ENCODE measurements around the gene FOXL3.
"Not testable (repeated sequence)": the region's sequence is repeated elsewhere in the genome, so short reads cannot be mapped to it uniquely, and the experiment has no call there.

FOXL3 gene

DNA sequence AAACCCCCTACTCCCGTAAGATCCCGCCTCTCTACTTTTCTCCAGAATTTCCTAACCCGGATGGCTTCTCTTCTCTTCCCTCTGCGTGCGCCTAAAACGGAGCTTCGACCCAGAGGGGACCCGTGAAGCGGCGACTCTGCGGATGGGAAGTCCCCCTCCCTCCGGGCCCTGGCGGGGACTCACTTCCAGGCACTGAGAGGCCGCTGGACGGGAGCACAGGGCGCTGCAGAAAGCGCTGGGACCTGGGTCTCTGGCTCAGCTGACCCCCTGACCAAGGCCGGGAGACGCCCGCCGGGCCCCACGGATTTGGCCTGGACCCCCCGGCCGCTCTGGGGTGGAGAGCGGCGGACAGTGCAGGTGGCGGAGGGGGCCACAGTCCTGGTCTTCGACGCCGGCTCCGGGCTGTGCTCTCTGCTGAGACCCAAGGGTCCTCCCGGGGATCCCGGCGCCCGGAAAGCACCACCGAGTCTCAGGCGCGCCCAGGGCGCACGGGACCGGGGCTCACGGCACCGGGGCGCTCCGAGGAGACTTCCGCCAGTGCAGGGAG lies 688 bp upstream of the FOXL3 start:
- DNase-seq (ENCODE audit: low read depth in 2 of 2): no peak

DNA sequence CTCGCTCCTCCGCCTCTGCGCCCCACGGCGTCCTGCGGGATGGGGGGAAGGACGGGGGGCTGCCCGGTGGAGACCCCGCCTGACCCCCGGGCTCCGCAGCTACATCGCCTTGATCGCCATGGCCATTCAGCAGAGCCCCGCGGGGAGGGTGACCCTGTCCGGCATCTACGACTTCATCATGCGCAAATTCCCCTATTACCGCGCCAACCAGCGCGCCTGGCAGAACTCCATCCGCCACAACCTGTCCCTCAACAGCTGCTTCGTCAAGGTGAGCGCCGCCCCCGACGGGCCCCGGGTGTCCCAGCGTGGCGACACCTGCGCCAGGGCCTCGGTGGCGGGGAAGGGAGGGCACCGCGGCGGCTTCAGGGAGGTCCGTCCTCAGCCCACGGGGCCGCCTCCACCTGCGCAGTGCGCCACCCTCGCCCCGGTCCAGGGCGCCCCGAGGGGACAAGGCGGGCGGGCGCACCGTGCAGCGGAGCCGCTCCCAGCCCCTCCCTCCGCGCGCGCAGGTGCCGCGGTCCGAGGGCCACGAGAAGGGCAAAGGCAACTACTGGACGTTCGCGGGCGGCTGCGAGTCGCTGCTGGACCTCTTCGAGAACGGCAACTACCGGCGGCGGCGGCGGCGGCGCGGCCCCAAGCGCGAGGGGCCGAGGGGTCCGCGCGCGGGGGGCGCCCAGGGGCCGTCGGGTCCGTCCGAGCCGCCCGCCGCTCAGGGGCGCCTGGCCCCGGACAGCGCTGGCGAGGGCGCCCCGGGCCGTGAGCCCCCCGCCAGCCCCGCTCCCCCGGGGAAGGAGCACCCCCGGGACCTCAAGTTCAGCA lies 793 bp downstream of the FOXL3 start:
- no peak for DNase-seq (ENCODE audit: low read depth in 2 of 2)

GRCh38 chr7:291373-292092 lies 1.6 kb downstream of the FOXL3 start:
- DNase-seq (ENCODE audit: low read depth in 2 of 2): no peak

- DNase-seq (ENCODE audit: low read depth in 2 of 2): no peak
Measured at GRCh38 chr7:292226-292625, 2.3 kb downstream of the FOXL3 start.

DNA sequence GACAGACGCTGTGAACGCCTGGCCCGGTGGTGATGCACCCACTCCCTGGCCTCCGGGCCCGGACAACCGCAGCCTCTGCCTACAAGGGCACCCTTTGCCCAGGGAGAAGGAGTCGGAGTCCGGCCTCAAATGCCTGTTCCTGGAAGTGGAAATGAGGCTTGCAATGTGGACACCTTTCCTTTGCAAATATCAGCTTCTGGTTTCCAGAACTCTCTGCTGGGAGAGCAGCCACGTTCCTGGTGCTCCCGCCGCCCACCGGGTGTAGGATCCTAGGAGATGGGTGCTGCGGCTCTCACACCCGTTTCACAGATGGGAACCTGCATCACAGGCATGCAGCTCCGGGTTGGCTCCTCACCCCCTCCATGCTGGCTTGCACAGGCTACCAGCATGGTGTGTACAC lies 2.9 kb downstream of the FOXL3 start:
- no peak for DNase-seq (ENCODE audit: low read depth in 2 of 2)

- no peak for DNase-seq (ENCODE audit: low read depth in 2 of 2)
Measured at GRCh38 chr7:293681-294439, 3.9 kb downstream of the FOXL3 start.

DNA sequence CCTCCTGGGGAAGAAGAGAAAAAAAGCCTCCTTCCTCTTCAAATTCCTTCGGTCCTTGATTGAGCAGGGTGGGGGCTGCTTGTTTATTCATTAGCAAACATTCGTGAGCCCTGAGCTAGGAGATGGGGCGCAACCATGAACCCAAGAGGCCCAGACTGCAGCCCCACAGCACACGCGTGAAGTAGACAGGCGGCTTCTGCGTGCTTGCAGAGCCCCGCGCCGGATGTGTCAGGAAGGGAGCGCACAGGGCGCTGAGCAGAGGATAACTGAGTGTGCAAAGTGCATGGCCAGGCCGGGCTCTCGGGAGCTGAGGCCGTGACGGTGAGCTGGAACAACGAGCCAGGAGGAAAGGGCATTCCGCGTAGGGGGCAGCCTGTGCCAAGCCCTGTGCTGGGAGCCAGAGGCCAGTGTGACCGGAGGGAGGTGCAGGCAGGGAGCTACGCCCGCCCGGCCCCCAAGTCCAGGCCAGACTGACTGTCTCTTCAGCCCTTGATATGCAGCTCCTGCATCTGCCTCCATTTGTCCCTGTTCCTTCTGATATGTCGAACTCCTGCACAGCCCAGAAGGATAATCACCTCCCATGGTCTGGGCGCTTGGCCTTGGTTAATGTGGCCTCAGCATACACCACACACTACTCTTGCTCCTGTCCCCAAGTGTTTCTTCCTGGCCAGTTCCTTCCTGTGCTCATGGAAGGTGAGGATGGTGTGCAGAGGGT lies 4.6 kb downstream of the FOXL3 start:
- no peak for DNase-seq (ENCODE audit: low read depth in 2 of 2)

DNA sequence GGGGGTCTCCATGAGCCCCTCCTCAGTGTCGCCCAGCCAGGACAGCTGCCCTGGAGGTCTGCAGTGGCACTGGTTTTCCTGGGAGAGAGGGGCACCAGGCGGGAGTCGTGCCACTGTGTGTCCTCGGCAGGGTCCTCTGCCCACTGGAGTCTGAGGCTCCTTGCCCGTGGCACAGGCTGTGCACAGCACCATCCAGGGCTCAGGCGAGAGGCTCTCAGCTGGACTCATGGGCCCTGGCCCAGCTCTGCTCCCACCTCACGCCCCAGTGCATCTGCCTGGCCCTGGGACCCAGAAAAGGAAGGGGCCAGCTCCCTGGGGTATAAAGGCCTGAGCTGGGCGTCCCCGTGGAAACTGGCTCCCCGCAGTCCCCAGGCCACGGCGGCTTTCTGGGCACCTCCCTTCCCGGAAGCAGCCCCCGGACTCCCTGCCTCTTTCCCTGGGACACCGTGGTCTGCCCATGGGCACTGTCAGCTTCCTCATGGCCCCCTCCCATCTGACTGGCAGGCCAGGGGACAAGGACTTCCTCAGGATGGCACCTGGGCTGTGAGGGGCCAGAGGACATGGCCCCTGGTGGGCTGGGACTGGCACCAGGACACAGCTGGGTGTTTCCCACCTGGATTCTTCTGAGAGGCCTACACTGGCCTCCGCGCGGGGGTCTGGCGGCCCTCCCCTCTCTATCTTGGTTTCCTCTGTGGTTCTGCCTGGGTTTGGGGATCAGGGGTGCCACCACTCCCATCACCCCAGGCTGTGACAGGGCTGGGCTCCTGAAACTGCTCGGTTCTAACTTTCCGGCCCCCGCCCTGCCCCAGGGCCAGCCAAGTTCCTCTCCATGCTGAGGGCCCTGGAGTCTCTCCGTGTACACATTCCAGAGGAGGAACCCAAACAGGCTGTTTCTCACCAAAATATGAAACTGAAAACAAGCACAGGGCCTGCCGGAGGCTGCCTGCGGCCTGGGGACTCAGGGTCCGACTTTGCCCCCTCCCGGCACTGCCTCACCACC lies 5.5 kb downstream of the FOXL3 start:
- no peak for DNase-seq (ENCODE audit: low read depth in 2 of 2)

DNA sequence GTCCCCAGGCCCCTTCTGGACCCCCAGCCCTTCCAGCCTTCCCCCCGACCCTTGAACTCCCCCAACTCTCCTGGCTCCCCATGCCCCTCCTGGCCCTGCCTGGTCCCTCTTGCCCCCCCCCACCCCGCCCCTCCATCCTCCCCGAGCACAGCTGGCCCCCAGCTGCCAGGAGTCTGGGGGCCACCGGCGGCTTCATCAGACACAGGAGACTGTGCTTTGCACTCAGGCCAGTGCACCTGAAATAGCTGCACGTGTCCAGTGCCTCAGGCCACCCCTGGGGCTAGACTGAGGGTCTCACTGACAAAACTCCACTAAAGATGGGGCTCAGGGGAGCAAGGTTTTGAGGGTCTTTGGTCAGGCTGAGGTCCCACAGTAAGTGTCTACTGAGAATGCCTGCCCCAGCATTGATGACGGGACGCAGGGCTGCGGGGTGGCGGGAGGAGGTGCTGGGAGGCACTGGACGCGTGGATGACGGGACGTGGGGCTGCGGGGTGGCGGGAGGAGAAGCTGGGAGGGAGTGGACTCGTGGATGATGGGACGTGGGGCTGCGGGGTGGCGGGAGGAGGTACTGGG lies 6.5 kb downstream of the FOXL3 start:
- no peak for DNase-seq (ENCODE audit: low read depth in 2 of 2)

DNA sequence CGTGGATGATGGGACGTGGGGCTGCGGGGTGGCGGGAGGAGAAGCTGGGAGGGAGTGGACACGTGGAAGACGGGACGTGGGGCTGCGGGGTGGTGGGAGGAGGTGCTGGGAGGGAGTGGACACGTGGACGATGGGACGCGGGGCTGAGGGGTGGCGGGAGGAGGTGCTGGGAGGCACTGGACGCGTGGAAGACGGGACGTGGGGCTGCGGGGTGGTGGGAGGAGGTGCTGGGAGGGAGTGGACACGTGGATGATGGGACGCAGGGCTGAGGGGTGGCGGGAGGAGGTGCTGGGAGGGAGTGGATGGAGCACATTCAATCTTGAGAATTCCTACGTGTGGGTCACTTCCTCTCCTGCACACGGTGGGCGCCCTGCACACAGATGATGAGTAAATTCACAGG lies 7.2 kb downstream of the FOXL3 start:
- DNase-seq (ENCODE audit: low read depth in 2 of 2): not testable (repeated sequence)

GRCh38 chr7:297611-298374 lies 7.8 kb downstream of the FOXL3 start:
- DNase-seq (ENCODE audit: low read depth in 2 of 2): no peak

GRCh38 chr7:298375-298702 lies 8.4 kb downstream of the FOXL3 start:
- DNase-seq (ENCODE audit: low read depth in 2 of 2): no peak

DNA sequence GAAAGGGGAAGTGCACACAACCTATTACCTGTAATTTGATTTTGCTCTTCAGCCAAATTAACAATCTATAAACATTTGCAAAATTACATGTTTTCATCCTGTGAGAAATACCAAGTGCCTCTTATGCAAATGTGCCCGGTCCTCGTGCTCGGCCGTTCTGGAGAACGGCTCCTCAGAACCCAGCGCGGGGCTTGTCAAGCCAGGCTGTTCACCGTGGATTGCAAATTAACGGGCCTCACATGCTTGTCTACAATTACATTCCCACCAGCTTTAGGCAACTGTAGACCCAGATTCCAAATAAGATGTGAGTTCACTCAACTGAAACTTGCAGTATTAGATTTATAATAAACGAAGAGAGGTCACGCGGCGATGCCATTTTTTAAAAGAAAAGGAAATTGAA lies 8.8 kb downstream of the FOXL3 start:
- DNase-seq (ENCODE audit: low read depth in 2 of 2): no peak

DNA sequence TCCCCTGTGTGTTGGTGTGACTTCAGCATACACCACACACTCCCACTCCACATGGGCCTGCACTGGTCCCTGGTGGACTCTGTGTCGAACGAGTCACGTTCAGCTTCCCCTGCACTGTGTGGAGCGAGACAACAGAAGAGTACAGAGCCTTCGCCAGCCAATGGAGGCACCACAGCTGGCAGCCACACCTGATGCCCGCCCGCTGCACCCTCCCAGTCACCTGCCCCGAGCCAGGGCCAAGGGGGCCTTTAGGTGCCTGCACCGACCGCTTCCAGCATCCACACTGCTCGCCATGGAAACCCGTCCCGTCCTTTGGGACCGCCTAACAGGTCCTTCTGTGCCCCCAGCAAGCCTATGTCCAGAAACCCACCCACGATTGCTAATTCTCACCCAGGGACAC lies 9.2 kb downstream of the FOXL3 start:
- DNase-seq (ENCODE audit: low read depth in 2 of 2): no peak

- DNase-seq (ENCODE audit: low read depth in 2 of 2): no peak
Measured at GRCh38 chr7:299628-300027, 9.7 kb downstream of the FOXL3 start.

GRCh38 chr7:300048-300447 lies 10.1 kb downstream of the FOXL3 start:
- no peak for DNase-seq (ENCODE audit: low read depth in 2 of 2)

DNA sequence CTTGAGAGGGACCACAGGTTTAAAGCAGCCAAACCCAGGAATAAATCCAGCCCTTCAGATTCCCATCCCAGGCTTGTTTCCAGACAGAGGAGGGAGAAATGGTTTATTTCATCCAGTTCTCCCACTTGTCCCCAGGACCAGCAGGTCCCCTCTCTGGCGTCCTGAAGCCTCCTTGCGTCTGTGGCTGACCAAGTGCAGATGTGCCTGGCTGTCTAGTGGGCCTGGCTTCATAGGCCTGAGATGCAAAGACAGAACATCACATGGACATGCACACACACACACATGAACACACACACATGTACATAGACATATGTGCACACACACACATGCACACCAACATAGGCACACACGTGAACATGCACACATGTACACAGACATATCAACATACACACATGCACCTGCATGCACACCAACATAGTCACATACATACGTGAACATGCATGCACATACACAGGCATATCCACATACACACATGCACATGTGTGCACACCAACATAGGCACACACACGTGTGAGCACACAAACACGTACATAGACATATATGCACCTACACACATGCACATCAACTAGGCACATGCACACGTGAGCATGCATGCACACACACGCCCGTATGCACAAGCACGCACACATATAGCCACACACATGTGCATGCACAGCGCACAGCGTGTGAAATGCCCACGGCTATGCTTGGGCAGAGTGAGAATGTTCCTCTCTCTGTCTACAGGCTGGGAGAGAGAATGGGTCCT lies 10.7 kb downstream of the FOXL3 start:
- no peak for DNase-seq (ENCODE audit: low read depth in 2 of 2)

- DNase-seq (ENCODE audit: low read depth in 2 of 2): no peak
Measured at GRCh38 chr7:301291-302053, 11.5 kb downstream of the FOXL3 start.

Data from fibroblast of skin of left quadriceps (primary cell).